Activated naive CD4-positive, alpha-beta T cell treated with anti-CD3 and anti-CD28 coated beads, Interleukin-2, amount 50 U/mL, for 16 hours (primary cell): ENCODE results near the gene DLL4.
A peak's percentile ranks its signal among the peaks of the same experiment; 100 is the strongest.

Experiments
- DNase-seq: peaks from one replicate; pipeline ENCODE4 v3.0.0-alpha.2; 2020

DLL4 gene

GRCh38 chr15:40928821-40929659, at the start of gene DLL4:
Gene DLL4 (plus strand): TSS chr15:40929340. CDS start chr15:40929669, 329 bp downstream.
- peak; percentile 55 for DNase-seq

- no peak for DNase-seq
These were observed 49.5 kb upstream of the DLL4 start for GRCh38 chr15:40879609-40880008.

DNA sequence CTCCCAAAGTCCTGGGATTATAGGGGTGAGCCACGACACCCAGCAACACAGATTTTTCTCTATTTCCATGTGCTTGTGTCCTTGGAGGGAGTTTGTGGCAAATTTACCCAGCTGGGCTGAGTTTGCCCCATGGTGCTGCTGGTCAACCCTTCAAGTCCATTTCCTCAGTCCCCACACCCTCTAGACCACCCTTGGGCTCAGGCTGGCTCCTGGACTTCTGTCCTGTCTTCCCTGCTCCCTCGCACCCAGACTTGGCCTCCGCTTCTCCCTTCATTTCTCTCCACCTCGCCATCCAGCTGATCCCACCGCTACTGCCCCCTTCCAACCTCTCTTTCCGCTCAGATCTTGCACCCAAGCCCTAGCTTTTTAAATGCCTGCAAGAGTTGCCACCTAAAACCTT, 47.8 kb upstream of the DLL4 start:
- DNase-seq, result no peak

DNA sequence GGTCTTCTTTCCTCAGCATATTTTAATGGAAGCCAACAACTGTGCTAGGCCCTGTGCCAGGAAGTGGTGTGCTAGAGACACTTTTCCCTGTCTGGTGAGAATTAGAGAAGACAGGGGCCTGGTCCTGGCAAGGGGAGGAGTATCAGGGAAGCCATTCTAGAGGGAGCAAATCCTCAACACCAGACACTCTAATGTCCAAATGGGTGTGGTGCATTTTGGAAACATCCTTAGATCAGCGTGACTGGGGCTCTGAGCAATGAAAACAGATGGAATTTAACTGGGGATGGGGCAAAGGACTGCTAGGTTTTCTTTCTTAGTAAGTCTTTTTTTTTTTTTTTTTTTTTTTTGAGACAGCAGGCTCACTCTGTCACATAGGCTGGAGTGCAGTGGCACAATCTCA, 42.6 kb upstream of the DLL4 start:
- no peak for DNase-seq

GRCh38 chr15:40889112-40889511, 40.0 kb upstream of the DLL4 start:
- no peak for DNase-seq

DNA sequence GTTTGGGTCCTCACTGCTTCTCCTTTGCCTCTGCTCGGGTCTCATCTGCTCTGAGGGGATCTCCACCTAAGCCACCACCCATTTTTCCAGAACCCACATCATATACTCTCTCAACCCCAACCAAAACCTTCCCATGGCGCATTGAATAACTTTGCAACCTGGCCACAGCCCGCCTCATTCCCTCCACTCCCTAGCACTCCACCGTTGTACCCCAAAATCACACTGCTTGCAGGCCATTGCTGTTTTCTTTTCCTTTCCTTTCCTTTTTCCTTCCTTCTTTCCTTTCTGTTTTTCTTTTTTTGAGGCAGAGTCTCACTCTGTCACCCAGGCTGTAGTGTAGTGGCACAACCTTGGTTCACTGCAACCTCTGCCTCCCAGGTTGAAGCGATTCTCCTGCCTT, 38.0 kb upstream of the DLL4 start:
- DNase-seq, result no peak

DNA sequence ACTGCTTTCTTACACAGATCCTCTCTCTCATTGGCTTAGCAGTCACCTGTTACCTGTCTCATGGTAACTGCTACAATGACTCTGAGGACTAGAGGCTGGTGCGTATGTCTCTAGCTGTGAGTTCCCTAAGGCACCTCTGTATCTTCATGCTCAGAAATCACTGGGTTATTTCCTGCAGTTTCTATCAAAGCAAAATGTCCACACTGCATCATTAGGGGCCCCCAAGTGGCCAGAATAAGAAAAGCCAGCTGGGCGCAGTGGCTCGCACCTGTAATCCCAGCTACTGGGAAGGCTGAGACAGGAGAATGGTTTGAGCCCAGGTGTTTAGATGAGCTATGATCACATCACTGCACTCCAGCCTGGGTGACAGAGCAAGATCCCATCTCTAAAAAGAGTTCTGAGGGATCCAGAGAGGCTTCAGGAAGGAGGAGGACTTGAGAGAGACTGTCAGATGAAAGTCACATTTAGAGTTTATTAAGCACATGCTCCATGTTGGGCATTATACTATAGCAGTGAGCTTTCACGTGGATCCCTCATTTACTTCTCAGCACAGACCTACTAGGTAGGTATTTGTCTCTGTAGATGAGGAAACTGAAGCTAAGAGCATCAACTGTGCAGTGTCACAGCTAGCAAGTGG, 37.2 kb upstream of the DLL4 start:
- DNase-seq, result no peak

DNA sequence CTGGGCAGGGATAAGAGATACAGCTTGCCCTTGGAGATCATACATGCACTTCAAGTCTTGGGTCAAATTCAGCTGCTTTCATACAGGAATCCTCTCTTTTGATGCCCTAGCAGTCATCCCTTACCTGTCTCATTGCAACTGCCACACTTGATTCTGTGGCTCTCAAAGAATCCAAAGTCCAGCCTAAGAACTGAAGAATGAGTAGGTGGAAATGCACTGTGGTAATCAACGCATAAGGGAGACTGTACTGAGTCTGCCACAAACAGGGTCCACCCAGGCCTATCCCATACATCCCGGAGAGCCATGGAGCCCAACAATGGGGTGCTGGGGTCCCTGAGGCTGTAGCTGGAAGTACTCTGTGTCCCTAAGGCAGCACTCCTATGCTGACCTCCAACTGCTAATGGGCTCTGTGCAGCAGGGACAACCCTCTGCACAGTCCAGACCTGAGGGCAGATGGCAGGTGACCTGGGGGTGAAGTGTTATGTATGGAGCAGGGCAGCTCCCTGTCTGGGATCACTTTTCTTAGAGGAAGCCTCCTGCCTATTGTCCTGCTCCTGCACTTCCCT, 36.6 kb upstream of the DLL4 start:
- DNase-seq, result no peak

- DNase-seq, result no peak
These were observed 36.0 kb upstream of the DLL4 start for GRCh38 chr15:40893019-40893670.

- DNase-seq, result peak; percentile 99
These were observed 35.1 kb upstream of the DLL4 start, which contains the start of gene VPS18 for GRCh38 chr15:40893733-40894680. Gene VPS18 (plus strand): TSS chr15:40894450. CDS start chr15:40894769, 319 bp downstream.

DNA sequence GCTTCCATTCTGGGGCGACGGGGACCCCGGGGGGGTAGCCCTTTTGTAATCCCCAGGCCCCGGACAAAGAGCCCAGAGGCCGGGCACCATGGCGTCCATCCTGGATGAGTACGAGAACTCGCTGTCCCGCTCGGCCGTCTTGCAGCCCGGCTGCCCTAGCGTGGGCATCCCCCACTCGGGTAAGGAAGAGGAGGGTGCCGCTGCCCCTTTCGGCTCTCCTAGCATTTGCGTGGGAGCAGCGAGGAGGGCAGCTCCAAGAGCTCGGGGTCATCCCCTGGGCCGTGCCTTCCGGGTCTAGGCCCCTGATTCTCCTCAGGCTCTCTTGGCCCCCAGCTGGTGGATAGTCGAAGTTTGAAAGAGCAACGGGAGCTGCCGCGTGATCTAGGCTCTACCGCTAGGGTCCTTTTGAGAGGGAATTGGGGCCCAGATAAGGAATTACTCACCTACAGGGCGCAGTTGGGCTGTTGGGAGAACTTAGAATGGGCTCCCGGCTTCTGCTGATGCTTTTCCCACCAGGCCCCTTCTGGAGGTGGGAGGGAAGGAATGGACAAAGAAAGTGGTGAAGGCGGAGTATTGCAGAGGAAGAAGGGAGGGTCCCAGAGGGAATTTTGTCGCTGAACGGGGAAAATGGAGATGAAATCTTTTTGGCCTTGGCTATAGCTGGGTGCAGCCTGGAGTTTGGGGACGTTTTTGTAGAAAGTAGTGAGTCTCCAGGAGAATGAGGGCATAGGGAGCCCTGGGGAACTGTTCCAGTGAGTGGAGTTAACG, 34.3 kb upstream of the DLL4 start:
- DNase-seq, result peak; percentile 70

DNA sequence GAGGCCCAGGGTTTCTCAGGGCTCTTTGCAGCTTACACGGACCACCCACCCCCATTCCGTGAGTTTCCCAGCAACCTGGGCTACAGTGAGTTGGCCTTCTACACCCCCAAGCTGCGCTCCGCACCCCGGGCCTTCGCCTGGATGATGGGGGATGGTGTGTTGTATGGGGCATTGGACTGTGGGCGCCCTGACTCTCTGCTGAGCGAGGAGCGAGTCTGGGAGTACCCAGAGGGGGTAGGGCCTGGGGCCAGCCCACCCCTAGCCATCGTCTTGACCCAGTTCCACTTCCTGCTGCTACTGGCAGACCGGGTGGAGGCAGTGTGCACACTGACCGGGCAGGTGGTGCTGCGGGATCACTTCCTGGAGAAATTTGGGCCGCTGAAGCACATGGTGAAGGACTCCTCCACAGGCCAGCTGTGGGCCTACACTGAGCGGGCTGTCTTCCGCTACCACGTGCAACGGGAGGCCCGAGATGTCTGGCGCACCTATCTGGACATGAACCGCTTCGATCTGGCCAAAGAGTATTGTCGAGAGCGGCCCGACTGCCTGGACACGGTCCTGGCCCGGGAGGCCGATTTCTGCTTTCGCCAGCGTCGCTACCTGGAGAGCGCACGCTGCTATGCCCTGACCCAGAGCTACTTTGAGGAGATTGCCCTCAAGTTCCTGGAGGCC, 29.5 kb upstream of the DLL4 start:
- DNase-seq, result no peak

GRCh38 chr15:40900256-40901052, 28.7 kb upstream of the DLL4 start:
- DNase-seq, result no peak

GRCh38 chr15:40901053-40901443, 28.1 kb upstream of the DLL4 start:
- no peak for DNase-seq

GRCh38 chr15:40902605-40903561, 26.3 kb upstream of the DLL4 start:
- no peak for DNase-seq

GRCh38 chr15:40904552-40905201, 24.5 kb upstream of the DLL4 start:
- no peak for DNase-seq

DNA sequence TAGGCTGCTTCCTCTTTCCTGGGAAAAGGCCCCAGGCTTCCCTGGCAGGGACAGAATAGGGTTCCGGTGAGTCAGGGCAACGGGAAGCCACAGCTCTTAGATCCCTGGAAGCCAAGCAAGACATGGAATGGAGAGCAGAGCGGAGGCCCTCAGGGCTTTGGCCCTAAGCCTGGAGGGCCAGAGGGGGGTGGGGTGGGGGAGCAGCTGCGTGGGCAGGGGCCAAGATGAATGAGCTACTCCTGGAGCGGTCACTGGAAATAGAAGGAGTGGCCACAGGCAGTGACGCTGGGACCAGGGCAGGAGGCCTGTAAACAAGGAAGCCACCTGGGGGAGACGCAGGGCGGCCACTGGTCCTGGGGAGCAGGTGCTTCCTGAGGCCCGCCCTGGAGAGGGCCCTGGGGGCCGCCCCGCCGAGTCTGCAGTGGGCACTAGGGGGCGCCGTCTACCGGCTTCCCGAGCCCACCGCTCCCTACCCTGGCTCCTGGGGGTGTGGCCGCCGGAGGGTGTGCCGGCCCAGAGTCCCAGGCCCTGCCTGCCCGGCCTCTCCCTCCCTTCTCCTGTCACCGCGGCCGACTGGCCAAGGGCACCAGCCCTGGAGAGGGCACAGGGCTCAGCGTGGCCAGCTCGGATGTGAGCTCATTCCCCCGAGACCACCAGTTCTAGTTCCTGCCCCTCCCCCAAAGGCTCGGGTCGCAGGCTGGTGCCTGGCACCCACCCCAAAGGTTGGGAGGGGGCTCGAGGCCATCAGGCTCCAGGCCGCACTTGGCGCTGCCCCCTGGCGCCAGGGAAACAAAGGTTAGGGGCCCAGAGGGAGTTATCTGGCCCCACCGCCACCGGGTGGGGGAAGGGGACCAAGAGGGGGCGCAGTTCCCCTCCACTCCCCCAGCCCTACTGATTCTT, 22.8 kb upstream of the DLL4 start:
- peak; percentile 81 for DNase-seq
